Esophagus (tissue), 2 donors: Measurements from ENCODE around the gene NUBPL. TPM values are rescaled to one million over a fixed set of nuclear protein-coding genes. Genes with fewer than 3 reads are reported as not detected.
"Not testable (repeated sequence)": the region's sequence is repeated elsewhere in the genome, so short reads cannot be mapped to it uniquely, and the experiment has no call there.

Experiments used
- H3K27ac ChIP-seq, 2 donors: one replicate each; pipeline ENCODE4 v1.5.1; 2013; ENCODE audit warnings: low read depth in 2 of 2, mild to moderate bottlenecking in 2 of 2, inconsistent platforms in 1 of 2, low read length in 1 of 2, moderate library complexity in 1 of 2
- H3K27me3 ChIP-seq, 2 donors: one replicate each; pipeline ENCODE4 v1.6.1; 2013; ENCODE audit warnings: low read length in 2 of 2, control low read depth in 1 of 2, mild to moderate bottlenecking in 1 of 2; ENCODE audit not compliant: insufficient read depth in 2 of 2, control insufficient read depth in 1 of 2
- H3K36me3 ChIP-seq, 2 donors: one replicate each; pipeline ENCODE4 v1.6.1; 2013; ENCODE audit warnings: low read length in 1 of 2; ENCODE audit not compliant: control insufficient read depth in 2 of 2, insufficient read depth in 2 of 2
- H3K4me1 ChIP-seq, 2 donors: one replicate each; pipeline ENCODE4 v1.6.1; 2013; ENCODE audit warnings: low read length in 1 of 2; ENCODE audit not compliant: control insufficient read depth in 2 of 2, insufficient read depth in 2 of 2
- H3K4me3 ChIP-seq, 2 donors: one replicate each; pipeline ENCODE4 v1.5.1; 2013; ENCODE audit warnings: low read length in 2 of 2, mild to moderate bottlenecking in 2 of 2, low read depth in 1 of 2, moderate library complexity in 1 of 2
- H3K9me3 ChIP-seq, 2 donors: one replicate each; pipeline ENCODE4 v1.6.1; 2013; ENCODE audit warnings: mild to moderate bottlenecking in 2 of 2, low read depth in 1 of 2, low read length in 1 of 2, moderate library complexity in 1 of 2; ENCODE audit not compliant: control insufficient read depth in 2 of 2, insufficient read depth in 1 of 2
- WGBS, 2 donors: extraction: QIAGEN DNeasy Blood & Tissue Kit; methylation state at CpG; one replicate each; pipeline ENCODE4 v1.1.7; 2013; 5-methylcytosine and 5-hydroxymethylcytosine counted together
- polyA plus RNA-seq, 2 donors: library from polyadenylated mRNA; stranded (reverse); fragments of 200-250 nt; gene quantifications; one replicate each; pipeline ENCODE4 v1.2.3, GENCODE V29; 2013
- donor health status: healthy with polysubstance abuse.
- donor health status: Bipolar disorder and iron deficiency.

Gene NUBPL
- polyA plus RNA-seq, 2 donors: 1.7 to 3.2 TPM

GRCh38 chr14:31749275-31749674, 188.1 kb downstream of the NUBPL start:
- no peak overlapping the region for H3K27ac ChIP-seq
- no peaks in the 10 kb centered on the region for H3K4me1 ChIP-seq
- H3K36me3 ChIP-seq: no peaks in the 10 kb centered on the region
- H3K27me3 ChIP-seq: no peaks in the 10 kb centered on the region
- no peak overlapping the region for H3K4me3 ChIP-seq
- no peaks in the 10 kb centered on the region for H3K9me3 ChIP-seq
- WGBS, 2 donors: 90 to 97% methylated on average over 3 of the region's 3 CpGs

GRCh38 chr14:31751047-31751446, 189.8 kb downstream of the NUBPL start:
- not testable (repeated sequence) for H3K4me1 ChIP-seq, H3K4me3 ChIP-seq, H3K9me3 ChIP-seq, H3K27ac ChIP-seq, H3K27me3 ChIP-seq, H3K36me3 ChIP-seq
- WGBS, 2 donors: 97 to 98% methylated on average over 1 of the region's 1 CpG

- no peaks in the 10 kb centered on the region for H3K36me3 ChIP-seq
- H3K4me3 ChIP-seq: no peak overlapping the region
- H3K9me3 ChIP-seq: no peaks in the 10 kb centered on the region
- WGBS, 2 donors: 89 to 90% methylated on average over 4 of the region's 4 CpGs
- no peak overlapping the region for H3K27ac ChIP-seq
- H3K27me3 ChIP-seq: no peaks in the 10 kb centered on the region
- H3K4me1 ChIP-seq: no peaks in the 10 kb centered on the region
Measured at GRCh38 chr14:31752867-31753661, 191.9 kb downstream of the NUBPL start.

- Histone ChIP-seq H3K4me1 (no peaks in the 10 kb centered on the region), H3K9me3 (no peaks in the 10 kb centered on the region), H3K36me3 (no peaks in the 10 kb centered on the region), H3K4me3 (no peak overlapping the region), H3K27me3 (no peaks in the 10 kb centered on the region), H3K27ac (no peak overlapping the region)
- 66 to 77% methylated on average over 3 of the region's 3 CpGs for WGBS, 2 donors
Measured at GRCh38 chr14:31758941-31759340, 197.7 kb downstream of the NUBPL start.

- H3K27ac ChIP-seq: no peak overlapping the region
- no peak overlapping the region for H3K4me3 ChIP-seq
- H3K4me1 ChIP-seq: no peaks in the 10 kb centered on the region
- no peaks in the 10 kb centered on the region for H3K36me3 ChIP-seq
- WGBS, 2 donors: 62 to 65% methylated on average over 3 of the region's 3 CpGs
- H3K9me3 ChIP-seq: no peaks in the 10 kb centered on the region
- H3K27me3 ChIP-seq: no peaks in the 10 kb centered on the region
Measured at GRCh38 chr14:31760277-31760676, 199.1 kb downstream of the NUBPL start.

- Histone ChIP-seq H3K27me3 (no peaks in the 10 kb centered on the region), H3K27ac (no peak overlapping the region), H3K9me3 (no peaks in the 10 kb centered on the region), H3K4me1 (no peaks in the 10 kb centered on the region), H3K4me3 (no peak overlapping the region), H3K36me3 (no peaks in the 10 kb centered on the region)
- WGBS, 2 donors: 74 to 97% methylated on average over 4 of the region's 4 CpGs
Measured at GRCh38 chr14:31761325-31761724, 200.1 kb downstream of the NUBPL start.

- H3K9me3 ChIP-seq: no peaks in the 10 kb centered on the region
- 74 to 94% methylated on average over 1 of the region's 1 CpG for WGBS, 2 donors
- H3K4me3 ChIP-seq: no peak overlapping the region
Measured at GRCh38 chr14:31763041-31763440, 201.8 kb downstream of the NUBPL start.

GRCh38 chr14:31766315-31766892, 205.2 kb downstream of the NUBPL start:
- no peaks in the 10 kb centered on the region for H3K4me1 ChIP-seq
- H3K27me3 ChIP-seq: no peaks in the 10 kb centered on the region
- H3K9me3 ChIP-seq: no peaks in the 10 kb centered on the region
- no peak overlapping the region for H3K27ac ChIP-seq
- H3K4me3 ChIP-seq: no peak overlapping the region
- H3K36me3 ChIP-seq: no peaks in the 10 kb centered on the region
- 80 to 85% methylated on average over 5 of the region's 5 CpGs for WGBS, 2 donors

More at GRCh38 chr14:31763041-31763440, 201.8 kb downstream of the NUBPL start:
- H3K27ac ChIP-seq: no peak overlapping the region
- H3K27me3 ChIP-seq: no peaks in the 10 kb centered on the region
- no peaks in the 10 kb centered on the region for H3K36me3 ChIP-seq
- no peaks in the 10 kb centered on the region for H3K4me1 ChIP-seq

- no peaks in the 10 kb centered on the region for H3K36me3 ChIP-seq
- H3K9me3 ChIP-seq: no peaks in the 10 kb centered on the region
- H3K4me1 ChIP-seq: no peaks in the 10 kb centered on the region
- H3K27me3 ChIP-seq: no peaks in the 10 kb centered on the region
- no peak overlapping the region for H3K4me3 ChIP-seq
- no peak overlapping the region for H3K27ac ChIP-seq
Measured at GRCh38 chr14:31768355-31768754, 207.2 kb downstream of the NUBPL start.

GRCh38 chr14:31770271-31770670, 209.1 kb downstream of the NUBPL start:
- Histone ChIP-seq H3K27ac (no peak overlapping the region), H3K27me3 (no peaks in the 10 kb centered on the region), H3K36me3 (no peaks in the 10 kb centered on the region), H3K4me3 (no peak overlapping the region), H3K9me3 (no peaks in the 10 kb centered on the region), H3K4me1 (no peaks in the 10 kb centered on the region)
- WGBS, 2 donors: 77 to 84% methylated on average over 4 of the region's 4 CpGs
